ENCODE measurements around the gene POU6F2. TPM values are rescaled to one million over a fixed set of nuclear protein-coding genes. Genes with fewer than 3 reads are reported as not detected.

POU6F2 gene
- total RNA-seq, 1 experiment from 2014 or later: not detected

GRCh38 chr7:39199006-39199405 is 221.3 kb downstream of the POU6F2 start:
- Histone ChIP-seq H3K9me3 (ENCODE audit: low read length) (no peaks in the 10 kb centered on the region), H3K79me2 (ENCODE audit: low read length) (no peaks in the 10 kb centered on the region), H3K4me1 (ENCODE audit: insufficient read depth, low read length) (no peaks in the 10 kb centered on the region), H3K9ac (ENCODE audit: low read length) (no peak overlapping the region), H3K27me3 (ENCODE audit: low read length) (peaks cover 46% of the 10 kb centered on the region), H4K20me1 (ENCODE audit: low read length) (no peaks in the 10 kb centered on the region), H3K4me3 (ENCODE audit: low read length) (no peak overlapping the region), H3K9me2 (replicated peaks; ENCODE audit: low read length) (no peaks in the 10 kb centered on the region), H2AFZ (ENCODE audit: low read length) (no peak overlapping the region), H3F3A (ENCODE audit: low read length, unreplicated experiment) (no peaks in the 10 kb centered on the region), H3K36me3 (ENCODE audit: low read depth, low read length) (no peaks in the 10 kb centered on the region), H3K4me2 (ENCODE audit: low read length) (no peak overlapping the region), H3K27ac (ENCODE audit: low read length) (no peak overlapping the region)
- no TSS peak for BruUV-seq (replicated peaks)
- intact Hi-C loops (cut with micrococcal nuclease): no loop called here
- ATAC-seq (no peak), DNase-seq (no peak)
- TF ChIP-seq EZH2 (IDR thresholded peaks at IDR 0.05; ENCODE audit: low read length, unreplicated experiment): no peak
- TF ChIP-seq EZH2phosphoT487 (IDR thresholded peaks at IDR 0.05; ENCODE audit: borderline replicate concordance, low read length): no peak
- TF ChIP-seq CTCF (conservative IDR thresholded peaks at IDR 0.05; ENCODE audit: low read depth, low read length): no peak
- POLR2A ChIA-PET (ENCODE audit: unreplicated experiment): no interaction called here
- CTCF ChIA-PET: no interaction called here

- no peak overlapping the region for H3K4me3 ChIP-seq (ENCODE audit: low read length)
- TF ChIP-seq CTCF (conservative IDR thresholded peaks at IDR 0.05; ENCODE audit: low read depth, low read length) (no peak), EZH2phosphoT487 (IDR thresholded peaks at IDR 0.05; ENCODE audit: borderline replicate concordance, low read length) (no peak), EZH2 (IDR thresholded peaks at IDR 0.05; ENCODE audit: low read length, unreplicated experiment) (no peak)
- no peaks in the 10 kb centered on the region for H3K9me3 ChIP-seq (ENCODE audit: low read length)
- H3K36me3 ChIP-seq (ENCODE audit: low read depth, low read length): no peaks in the 10 kb centered on the region
- ATAC-seq (no peak), DNase-seq (no peak)
- ChIA-PET POLR2A (ENCODE audit: unreplicated experiment) (interaction anchor here (0.6 kb wide), 1 partner anchor 318 kb away, joined by 3 read pairs; no protein-coding TSS in a partner anchor), CTCF (no interaction called here)
- H3K9ac ChIP-seq (ENCODE audit: low read length): no peak overlapping the region
- BruUV-seq (replicated peaks): no TSS peak
- H4K20me1 ChIP-seq (ENCODE audit: low read length): no peaks in the 10 kb centered on the region
- H3K9me2 ChIP-seq (replicated peaks; ENCODE audit: low read length): no peaks in the 10 kb centered on the region
- no peaks in the 10 kb centered on the region for H3K79me2 ChIP-seq (ENCODE audit: low read length)
- no peak overlapping the region for H3K4me2 ChIP-seq (ENCODE audit: low read length)
- peaks cover 48% of the 10 kb centered on the region for H3K27me3 ChIP-seq (ENCODE audit: low read length)
- H3K4me1 ChIP-seq (ENCODE audit: insufficient read depth, low read length): no peaks in the 10 kb centered on the region
- H3K27ac ChIP-seq (ENCODE audit: low read length): no peak overlapping the region
- H3F3A ChIP-seq (ENCODE audit: low read length, unreplicated experiment): no peaks in the 10 kb centered on the region
- intact Hi-C loops (cut with micrococcal nuclease): no loop called here
- H2AFZ ChIP-seq (ENCODE audit: low read length): no peak overlapping the region
These were observed 222.2 kb downstream of the POU6F2 start for GRCh38 chr7:39199951-39200350.

- Histone ChIP-seq H3K9ac (ENCODE audit: low read length) (no peak overlapping the region), H3K27ac (ENCODE audit: low read length) (no peak overlapping the region), H3K9me3 (ENCODE audit: low read length) (no peaks in the 10 kb centered on the region), H2AFZ (ENCODE audit: low read length) (no peak overlapping the region), H3K27me3 (ENCODE audit: low read length) (peaks cover 33% of the 10 kb centered on the region), H3K36me3 (ENCODE audit: low read depth, low read length) (no peaks in the 10 kb centered on the region), H3K4me2 (ENCODE audit: low read length) (no peak overlapping the region), H3F3A (ENCODE audit: low read length, unreplicated experiment) (no peaks in the 10 kb centered on the region), H4K20me1 (ENCODE audit: low read length) (no peaks in the 10 kb centered on the region), H3K4me1 (ENCODE audit: insufficient read depth, low read length) (no peaks in the 10 kb centered on the region), H3K79me2 (ENCODE audit: low read length) (no peaks in the 10 kb centered on the region), H3K9me2 (replicated peaks; ENCODE audit: low read length) (no peaks in the 10 kb centered on the region), H3K4me3 (ENCODE audit: low read length) (no peak overlapping the region)
- CTCF ChIA-PET: no interaction called here
- TF ChIP-seq CTCF (conservative IDR thresholded peaks at IDR 0.05; ENCODE audit: low read depth, low read length) (no peak), EZH2 (IDR thresholded peaks at IDR 0.05; ENCODE audit: low read length, unreplicated experiment) (no peak), EZH2phosphoT487 (IDR thresholded peaks at IDR 0.05; ENCODE audit: borderline replicate concordance, low read length) (no peak)
- no TSS peak for BruUV-seq (replicated peaks)
- POLR2A ChIA-PET (ENCODE audit: unreplicated experiment): no interaction called here
- intact Hi-C loops (cut with micrococcal nuclease): no loop called here
- DNase-seq (no peak), ATAC-seq (no peak)
These were observed 224.3 kb downstream of the POU6F2 start for GRCh38 chr7:39202041-39202440.

All from PC-3 (cell line).